ENCODE data around the gene LGALS16.
"Not testable (repeated sequence)": the region's sequence is repeated elsewhere in the genome, so short reads cannot be mapped to it uniquely, and the experiment has no call there.

The LGALS16 gene, protein sequence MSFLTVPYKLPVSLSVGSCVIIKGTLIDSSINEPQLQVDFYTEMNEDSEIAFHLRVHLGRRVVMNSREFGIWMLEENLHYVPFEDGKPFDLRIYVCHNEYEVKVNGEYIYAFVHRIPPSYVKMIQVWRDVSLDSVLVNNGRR

DNA sequence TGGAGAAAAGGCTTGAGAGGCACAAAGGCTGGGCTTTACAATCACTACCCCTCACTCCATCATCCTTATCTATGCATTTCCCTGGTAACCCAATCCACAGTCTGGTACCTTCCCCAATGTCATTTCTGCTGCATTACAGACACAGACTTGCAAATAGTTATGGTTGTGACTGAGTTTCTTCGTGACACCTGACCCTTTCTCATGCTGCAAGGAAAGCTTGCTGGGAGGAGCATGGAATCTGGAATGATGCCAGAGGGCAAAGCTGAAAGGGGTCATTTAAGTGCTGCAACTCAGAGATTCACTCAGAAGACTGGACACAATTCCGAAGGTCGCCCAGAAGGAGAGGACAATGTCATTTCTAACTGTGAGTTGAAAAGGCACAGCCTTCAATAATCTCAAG is at the start of gene LGALS16:
LGALS16 (plus strand) TSS at position 301 of the 400 bp plus-strand sequence; CDS start at position 350, 49 bp downstream.
- no peaks in the 10 kb centered on the region for H3K4me1 ChIP-seq (ENCODE audit: control insufficient read depth, insufficient read depth, low read length)
- no peaks in the 10 kb centered on the region for H3K36me3 ChIP-seq (ENCODE audit: control insufficient read depth, insufficient read depth, low read length)
- no peaks in the 10 kb centered on the region for H3K9me3 ChIP-seq (ENCODE audit: control insufficient read depth, insufficient read depth, low read depth, low read length)
- no peak within 1 kb of the TSS for H3K4me3 ChIP-seq (ENCODE audit: low read depth, low read length)
- no peak within 1 kb of the TSS for H3K9ac ChIP-seq (ENCODE audit: low read length)
- H3K27ac ChIP-seq (ENCODE audit: low read depth, low read length): no peak within 1 kb of the TSS
- peaks cover 37% of the 10 kb centered on the region for H3K27me3 ChIP-seq (ENCODE audit: control insufficient read depth, insufficient read depth, low read length)

DNA sequence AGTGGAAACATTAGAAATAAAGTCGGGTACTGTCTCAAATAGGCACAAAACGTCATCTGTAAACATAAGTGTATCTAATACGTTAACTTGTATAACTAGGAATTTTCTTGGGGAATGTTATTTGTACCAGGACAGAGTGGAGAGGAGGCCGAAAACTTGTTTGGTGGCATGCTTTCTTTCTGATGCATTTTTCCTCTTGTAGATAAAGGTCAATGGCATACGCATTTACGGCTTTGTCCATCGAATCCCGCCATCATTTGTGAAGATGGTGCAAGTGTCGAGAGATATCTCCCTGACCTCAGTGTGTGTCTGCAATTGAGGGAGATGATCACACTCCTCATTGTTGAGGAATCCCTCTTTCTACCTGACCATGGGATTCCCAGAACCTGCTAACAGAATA is 48.7 kb upstream of the LGALS16 start:
- H3K36me3 ChIP-seq (ENCODE audit: control insufficient read depth, insufficient read depth, low read length): no peaks in the 10 kb centered on the region
- no peak overlapping the region for H3K4me3 ChIP-seq (ENCODE audit: low read depth, low read length)
- no peak overlapping the region for H3K9ac ChIP-seq (ENCODE audit: low read length)
- H3K27ac ChIP-seq (ENCODE audit: low read depth, low read length): no peak overlapping the region
- peaks cover 2% of the 10 kb centered on the region; the same call in 1 of the 2 replicates for H3K9me3 ChIP-seq (ENCODE audit: control insufficient read depth, insufficient read depth, low read depth, low read length)
- peaks cover 33% of the 10 kb centered on the region for H3K27me3 ChIP-seq (ENCODE audit: control insufficient read depth, insufficient read depth, low read length)
- no peaks in the 10 kb centered on the region for H3K4me1 ChIP-seq (ENCODE audit: control insufficient read depth, insufficient read depth, low read length)

DNA sequence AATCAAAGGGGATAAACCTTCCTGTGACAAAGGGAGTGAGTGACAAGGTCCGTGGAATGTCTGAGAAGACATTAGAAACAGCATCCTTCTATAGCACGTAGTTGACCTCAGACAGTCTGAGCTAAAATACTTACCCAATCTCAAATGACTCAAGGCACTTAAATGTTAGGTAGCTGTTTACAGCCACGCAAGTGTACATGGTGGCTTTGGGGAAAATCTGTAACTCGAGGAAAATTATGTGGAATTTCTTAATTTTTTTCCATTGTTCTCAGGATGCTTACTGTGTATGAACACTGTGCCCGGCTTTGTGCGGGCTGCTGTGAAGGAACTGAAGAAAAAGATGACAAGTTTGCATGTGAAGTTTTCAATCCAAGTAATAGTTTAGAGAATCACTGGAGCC is 48.2 kb upstream of the LGALS16 start:
- H3K27ac ChIP-seq (ENCODE audit: low read depth, low read length): no peak overlapping the region
- H3K4me1 ChIP-seq (ENCODE audit: control insufficient read depth, insufficient read depth, low read length): no peaks in the 10 kb centered on the region
- H3K9ac ChIP-seq (ENCODE audit: low read length): no peak overlapping the region
- H3K27me3 ChIP-seq (ENCODE audit: control insufficient read depth, insufficient read depth, low read length): peaks cover 33% of the 10 kb centered on the region
- H3K4me3 ChIP-seq (ENCODE audit: low read depth, low read length): no peak overlapping the region
- no peaks in the 10 kb centered on the region for H3K36me3 ChIP-seq (ENCODE audit: control insufficient read depth, insufficient read depth, low read length)
- peaks cover 7% of the 10 kb centered on the region; the same call in 1 of the 2 replicates for H3K9me3 ChIP-seq (ENCODE audit: control insufficient read depth, insufficient read depth, low read depth, low read length)

DNA sequence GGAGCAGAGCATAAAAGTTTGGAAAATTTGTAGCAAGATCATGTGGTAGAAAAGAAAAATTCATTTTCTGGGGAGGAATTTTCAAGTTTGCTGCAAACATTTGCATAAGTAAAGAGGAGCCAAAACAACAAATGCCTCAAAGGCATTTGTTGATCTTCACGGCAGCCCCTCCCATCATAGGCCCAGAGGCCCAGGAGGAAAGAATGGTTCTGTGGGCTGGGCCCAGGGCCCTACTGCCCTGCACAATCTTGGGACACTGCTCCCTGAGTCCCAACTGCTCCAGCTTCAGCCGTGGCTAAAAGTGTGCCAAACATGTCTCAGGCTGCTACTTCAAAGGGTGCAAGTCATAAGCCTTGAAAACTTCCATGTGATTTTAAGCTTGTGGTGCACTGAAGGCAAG is 42.1 kb upstream of the LGALS16 start:
- Histone ChIP-seq H3K27ac (ENCODE audit: low read depth, low read length) (no peak overlapping the region), H3K4me1 (ENCODE audit: control insufficient read depth, insufficient read depth, low read length) (no peaks in the 10 kb centered on the region), H3K36me3 (ENCODE audit: control insufficient read depth, insufficient read depth, low read length) (no peaks in the 10 kb centered on the region), H3K27me3 (ENCODE audit: control insufficient read depth, insufficient read depth, low read length) (no peaks in the 10 kb centered on the region), H3K4me3 (ENCODE audit: low read depth, low read length) (no peak overlapping the region), H3K9me3 (ENCODE audit: control insufficient read depth, insufficient read depth, low read depth, low read length) (peaks cover 29% of the 10 kb centered on the region), H3K9ac (ENCODE audit: low read length) (no peak overlapping the region)

DNA sequence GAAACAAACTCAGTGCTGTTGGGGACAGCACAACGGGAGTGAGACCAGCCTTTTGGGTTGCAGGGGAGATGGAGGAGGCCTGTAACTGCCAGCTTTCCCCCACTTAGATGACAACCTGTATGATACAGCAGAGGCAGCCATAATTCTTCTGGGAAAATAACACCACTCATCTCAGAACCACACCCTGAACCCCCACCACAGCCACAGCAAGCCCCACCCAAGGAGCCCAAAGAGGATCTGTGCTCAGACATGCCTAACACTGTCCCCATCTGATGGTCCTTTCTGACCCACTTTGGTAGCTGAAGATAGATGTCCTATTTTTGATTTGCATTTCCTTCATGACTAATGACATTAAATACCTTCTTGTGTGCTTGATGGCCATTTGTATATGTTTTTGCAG is 38.0 kb upstream of the LGALS16 start:
- no peak overlapping the region for H3K4me3 ChIP-seq (ENCODE audit: low read depth, low read length)
- H3K9ac ChIP-seq (ENCODE audit: low read length): no peak overlapping the region
- H3K27me3 ChIP-seq (ENCODE audit: control insufficient read depth, insufficient read depth, low read length): peaks cover 10% of the 10 kb centered on the region; the same call in 1 of the 2 replicates
- no peak overlapping the region for H3K27ac ChIP-seq (ENCODE audit: low read depth, low read length)
- no peaks in the 10 kb centered on the region for H3K36me3 ChIP-seq (ENCODE audit: control insufficient read depth, insufficient read depth, low read length)
- H3K4me1 ChIP-seq (ENCODE audit: control insufficient read depth, insufficient read depth, low read length): no peaks in the 10 kb centered on the region
- H3K9me3 ChIP-seq (ENCODE audit: control insufficient read depth, insufficient read depth, low read depth, low read length): peaks cover 21% of the 10 kb centered on the region

DNA sequence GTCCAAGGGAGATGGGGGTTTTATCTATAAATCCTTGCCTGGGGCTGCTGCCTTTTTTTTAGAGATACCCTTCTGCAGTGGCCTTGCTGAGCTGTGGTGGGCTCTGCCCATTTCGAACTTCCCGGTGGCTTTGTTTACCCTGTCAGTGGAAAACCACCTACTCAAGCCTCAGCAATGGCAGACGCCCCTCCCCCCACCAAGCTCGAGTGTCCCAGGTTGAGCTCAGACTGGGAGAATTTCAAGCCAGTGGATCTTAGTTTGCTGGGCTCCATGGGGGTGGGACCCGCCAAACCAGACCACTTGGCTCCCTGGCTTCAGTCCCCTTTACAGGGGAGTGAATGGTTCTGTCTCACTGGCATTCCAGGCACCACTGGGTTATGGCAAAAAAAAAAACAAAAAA is 31.8 kb upstream of the LGALS16 start:
- no peak overlapping the region for H3K27ac ChIP-seq (ENCODE audit: low read depth, low read length)
- H3K9ac ChIP-seq (ENCODE audit: low read length): no peak overlapping the region
- peaks cover 15% of the 10 kb centered on the region; the same call in 1 of the 2 replicates for H3K27me3 ChIP-seq (ENCODE audit: control insufficient read depth, insufficient read depth, low read length)
- no peak overlapping the region for H3K4me3 ChIP-seq (ENCODE audit: low read depth, low read length)
- H3K4me1 ChIP-seq (ENCODE audit: control insufficient read depth, insufficient read depth, low read length): peaks cover 9% of the 10 kb centered on the region
- no peaks in the 10 kb centered on the region for H3K36me3 ChIP-seq (ENCODE audit: control insufficient read depth, insufficient read depth, low read length)
- H3K9me3 ChIP-seq (ENCODE audit: control insufficient read depth, insufficient read depth, low read depth, low read length): no peaks in the 10 kb centered on the region

DNA sequence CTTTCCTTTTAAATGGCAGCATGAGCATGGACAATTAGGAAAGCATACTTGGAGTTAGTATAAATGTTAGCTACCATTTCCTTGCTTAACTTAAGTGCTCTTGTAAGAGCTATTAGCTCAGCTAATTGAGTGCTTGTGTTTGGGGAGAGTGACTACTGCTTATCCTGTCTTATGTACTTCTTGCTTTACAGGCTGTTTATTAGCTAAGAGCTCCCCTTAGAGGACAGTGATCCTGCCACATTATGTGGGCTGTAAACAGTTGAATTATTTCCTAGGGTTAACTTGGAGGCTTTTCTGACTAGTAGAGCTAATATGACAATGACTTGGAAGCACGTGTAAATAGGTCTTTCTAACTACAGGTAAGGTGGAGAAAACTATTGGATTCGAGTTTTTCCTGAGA is 28.1 kb upstream of the LGALS16 start:
- H3K36me3 ChIP-seq (ENCODE audit: control insufficient read depth, insufficient read depth, low read length); H3K4me3 ChIP-seq (ENCODE audit: low read depth, low read length); H3K27ac ChIP-seq (ENCODE audit: low read depth, low read length); H3K9me3 ChIP-seq (ENCODE audit: control insufficient read depth, insufficient read depth, low read depth, low read length); H3K9ac ChIP-seq (ENCODE audit: low read length); H3K27me3 ChIP-seq (ENCODE audit: control insufficient read depth, insufficient read depth, low read length): not testable (repeated sequence)
- H3K4me1 ChIP-seq (ENCODE audit: control insufficient read depth, insufficient read depth, low read length): peaks cover 16% of the 10 kb centered on the region

DNA sequence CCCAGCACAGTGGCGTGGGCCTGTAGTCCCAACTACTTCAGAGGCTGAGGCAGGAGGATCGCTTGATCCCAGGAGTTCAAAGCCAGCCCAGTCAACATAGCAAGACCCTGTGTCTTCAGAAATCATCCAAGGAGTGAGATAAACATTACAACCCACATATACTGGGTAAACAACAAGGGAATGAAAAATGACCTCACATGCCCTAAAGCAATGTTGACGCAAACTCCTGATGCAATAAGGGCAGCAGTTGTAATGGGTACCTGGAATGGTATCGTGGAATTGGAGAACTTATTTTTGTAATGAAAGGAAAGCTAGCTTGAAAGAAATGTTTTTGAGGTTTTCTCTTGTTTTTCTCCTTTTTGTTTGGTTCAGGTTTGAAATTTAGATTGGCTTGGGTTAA is 24.5 kb upstream of the LGALS16 start:
- Histone ChIP-seq H3K9ac (ENCODE audit: low read length) (no peak overlapping the region), H3K4me1 (ENCODE audit: control insufficient read depth, insufficient read depth, low read length) (peaks cover 7% of the 10 kb centered on the region), H3K27me3 (ENCODE audit: control insufficient read depth, insufficient read depth, low read length) (0 out of 2 replicates have a peak, but pooled peaks cover 2% of the 10 kb centered on the region)

DNA sequence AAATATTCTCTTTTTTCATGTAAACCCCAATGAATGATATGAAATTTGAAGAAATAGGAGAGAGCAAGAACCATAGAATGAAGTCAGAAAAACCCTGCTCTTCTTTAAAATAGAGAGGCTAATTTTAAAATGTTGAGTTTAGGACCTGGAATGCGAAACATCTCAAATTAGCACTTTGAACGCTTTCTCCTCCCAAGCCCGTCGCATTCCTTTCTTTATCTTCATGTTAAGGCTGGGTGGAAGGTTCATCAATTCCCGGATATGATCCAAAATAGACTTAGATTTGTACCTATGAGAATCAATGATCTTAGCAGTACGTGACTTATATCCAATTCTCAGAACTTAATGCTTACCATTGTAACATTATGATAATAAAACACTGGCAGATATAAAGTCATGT is 24.1 kb upstream of the LGALS16 start:
- H3K9me3 ChIP-seq (ENCODE audit: control insufficient read depth, insufficient read depth, low read depth, low read length): no peaks in the 10 kb centered on the region
- peak overlapping the region; percentile 17 for H3K27ac ChIP-seq (ENCODE audit: low read depth, low read length)
- H3K9ac ChIP-seq (ENCODE audit: low read length): no peak overlapping the region
- H3K4me3 ChIP-seq (ENCODE audit: low read depth, low read length): no peak overlapping the region
- no peaks in the 10 kb centered on the region for H3K36me3 ChIP-seq (ENCODE audit: control insufficient read depth, insufficient read depth, low read length)
- H3K4me1 ChIP-seq (ENCODE audit: control insufficient read depth, insufficient read depth, low read length): peaks cover 7% of the 10 kb centered on the region
- 0 out of 2 replicates have a peak, but pooled peaks cover 5% of the 10 kb centered on the region for H3K27me3 ChIP-seq (ENCODE audit: control insufficient read depth, insufficient read depth, low read length)

More for the DNA sequence above, 24.5 kb upstream of the LGALS16 start:
- Histone ChIP-seq H3K9me3 (ENCODE audit: control insufficient read depth, insufficient read depth, low read depth, low read length) (no peaks in the 10 kb centered on the region), H3K27ac (ENCODE audit: low read depth, low read length) (peak overlapping the region; percentile 17), H3K4me3 (ENCODE audit: low read depth, low read length) (0 out of 2 replicates have a peak overlapping the region, but pooled peaks have one; percentile 13), H3K36me3 (ENCODE audit: control insufficient read depth, insufficient read depth, low read length) (no peaks in the 10 kb centered on the region)

DNA sequence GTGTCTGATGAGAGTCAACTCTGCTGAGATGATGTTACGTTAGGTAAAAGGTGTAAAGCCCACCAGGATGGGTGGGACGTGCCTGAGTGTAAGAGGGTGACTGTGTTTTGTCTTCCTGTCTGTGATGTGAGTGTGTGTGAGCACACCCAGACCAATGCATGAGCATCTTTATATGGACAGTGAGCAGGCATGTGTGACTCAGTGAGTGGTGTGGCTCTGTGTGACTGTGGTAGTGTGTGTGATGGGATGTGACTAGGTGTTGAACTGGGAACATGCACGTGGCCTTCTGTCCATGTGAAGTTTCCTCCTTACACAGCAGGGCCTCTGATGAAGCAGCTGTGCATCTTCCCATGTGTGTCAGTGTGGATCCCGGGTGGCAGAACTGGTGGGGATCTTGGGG is 17.8 kb upstream of the LGALS16 start:
- no peaks in the 10 kb centered on the region for H3K36me3 ChIP-seq (ENCODE audit: control insufficient read depth, insufficient read depth, low read length)
- H3K9ac ChIP-seq (ENCODE audit: low read length): no peak overlapping the region
- H3K27me3 ChIP-seq (ENCODE audit: control insufficient read depth, insufficient read depth, low read length): peaks cover 35% of the 10 kb centered on the region
- no peaks in the 10 kb centered on the region for H3K9me3 ChIP-seq (ENCODE audit: control insufficient read depth, insufficient read depth, low read depth, low read length)
- no peaks in the 10 kb centered on the region for H3K4me1 ChIP-seq (ENCODE audit: control insufficient read depth, insufficient read depth, low read length)
- no peak overlapping the region for H3K4me3 ChIP-seq (ENCODE audit: low read depth, low read length)
- H3K27ac ChIP-seq (ENCODE audit: low read depth, low read length): no peak overlapping the region

DNA sequence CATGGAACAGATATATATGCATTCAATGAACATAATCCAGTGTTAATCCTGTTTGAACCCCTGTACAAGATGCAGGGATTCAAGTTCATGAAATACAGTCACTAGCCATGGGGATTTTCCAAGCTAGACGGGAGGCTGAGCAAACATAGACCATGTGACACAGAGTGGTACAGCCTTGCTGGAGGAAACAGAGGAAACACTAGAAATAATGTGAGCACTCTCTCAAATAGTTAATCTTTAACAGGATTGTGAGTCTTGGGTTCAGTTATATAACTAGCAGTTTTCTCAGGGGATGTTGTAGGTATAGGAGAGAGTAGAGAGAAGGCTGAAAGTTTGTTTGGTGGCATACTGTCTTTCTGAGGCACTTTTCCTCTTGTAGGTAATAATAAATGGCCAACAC is 13.9 kb upstream of the LGALS16 start:
- Histone ChIP-seq H3K9ac (ENCODE audit: low read length) (no peak overlapping the region), H3K4me3 (ENCODE audit: low read depth, low read length) (no peak overlapping the region)

More for the DNA sequence above, 13.9 kb upstream of the LGALS16 start:
- no peaks in the 10 kb centered on the region for H3K36me3 ChIP-seq (ENCODE audit: control insufficient read depth, insufficient read depth, low read length)
- H3K27ac ChIP-seq (ENCODE audit: low read depth, low read length): no peak overlapping the region
- peaks cover 30% of the 10 kb centered on the region for H3K27me3 ChIP-seq (ENCODE audit: control insufficient read depth, insufficient read depth, low read length)
- H3K9me3 ChIP-seq (ENCODE audit: control insufficient read depth, insufficient read depth, low read depth, low read length): no peaks in the 10 kb centered on the region
- no peaks in the 10 kb centered on the region for H3K4me1 ChIP-seq (ENCODE audit: control insufficient read depth, insufficient read depth, low read length)

Measured in HUES6 (cell line).